DND-41 (cell line): ENCODE measurements around the gene GLRX.
"Not testable (repeated sequence)": the region's sequence is repeated elsewhere in the genome, so short reads cannot be mapped to it uniquely, and the experiment has no call there.

Experiments used
- ATAC-seq: fragments of 200-7000 bp; cut with Tn5 transposase; 3 replicates; pipeline ENCODE4 v1.9.1; 2021; ENCODE audit warnings: low read depth; ENCODE audit not compliant: insufficient read depth
- DNase-seq: peaks from one replicate; pipeline ENCODE4 v3.0.0-alpha.2; 2020
- H2AFZ ChIP-seq: 2 replicates; pipeline ENCODE4 v1.6.0; 2012; ENCODE audit warnings: low read depth, low read length
- H3K27ac ChIP-seq: 2 replicates; pipeline ENCODE4 v1.5.1; 2012; ENCODE audit warnings: low read length, inconsistent platforms
- H3K27me3 ChIP-seq: fragments of 200-600 bp; sonication (generic); 2 replicates; pipeline ENCODE4 v1.6.0; 2012; ENCODE audit warnings: low read length, mild to moderate bottlenecking, inconsistent platforms; ENCODE audit not compliant: insufficient read depth, poor library complexity
- H3K36me3 ChIP-seq: 2 replicates; pipeline ENCODE4 v1.5.1; 2012; ENCODE audit warnings: low read length, inconsistent platforms; ENCODE audit not compliant: insufficient read depth
- H3K4me1 ChIP-seq: 2 replicates; pipeline ENCODE4 v1.5.1; 2012; ENCODE audit warnings: mild to moderate bottlenecking, low read length; ENCODE audit not compliant: insufficient read depth
- H3K4me2 ChIP-seq: 2 replicates; pipeline ENCODE4 v1.6.0; 2012; ENCODE audit warnings: mild to moderate bottlenecking, moderate library complexity, low read length, inconsistent platforms; ENCODE audit not compliant: insufficient read depth
- H3K4me3 ChIP-seq, 2 experiments: fragments of 200-600 bp in 1 of 2; shearing (Covaris generic) in 1 of 2; 2 replicates each; pipeline ENCODE4 v1.5.1; 2012 to 2016; ENCODE audit warnings: inconsistent platforms in 2 of 2, low read length in 2 of 2, mild to moderate bottlenecking in 2 of 2, low read depth in 1 of 2, moderate library complexity in 1 of 2
- H3K79me2 ChIP-seq: 2 replicates; pipeline ENCODE4 v1.6.0; 2012; ENCODE audit warnings: low read length, inconsistent platforms; ENCODE audit not compliant: insufficient read depth
- H3K9ac ChIP-seq: 2 replicates; pipeline ENCODE4 v1.6.0; 2012; ENCODE audit warnings: low read depth, mild to moderate bottlenecking, inconsistent platforms, low read length, moderate library complexity
- H3K9me3 ChIP-seq: 2 replicates; pipeline ENCODE4 v1.5.1; 2012; ENCODE audit warnings: low read length, moderate library complexity, mild to moderate bottlenecking, inconsistent platforms; ENCODE audit not compliant: insufficient read depth, severe bottlenecking
- H4K20me1 ChIP-seq: 2 replicates; pipeline ENCODE4 v1.6.0; 2012; ENCODE audit warnings: low read length; ENCODE audit not compliant: insufficient read depth
- EZH2 ChIP-seq: IDR thresholded peaks from 3 replicates; pipeline ENCODE4 v1.6.1; 2012; ENCODE audit warnings: borderline replicate concordance, low read depth, mild to moderate bottlenecking, moderate library complexity, low read length, inconsistent platforms; ENCODE audit not compliant: severe bottlenecking
- TF ChIP-seq, protein P1 (sequence below): IDR thresholded peaks from 2 replicates; pipeline ENCODE4 v1.5.1; 2012; ENCODE audit warnings: borderline replicate concordance, low read length, moderate library complexity, mild to moderate bottlenecking; ENCODE audit not compliant: poor library complexity, severe bottlenecking; ENCODE audit errors: extremely low read depth

Gene GLRX

DNA sequence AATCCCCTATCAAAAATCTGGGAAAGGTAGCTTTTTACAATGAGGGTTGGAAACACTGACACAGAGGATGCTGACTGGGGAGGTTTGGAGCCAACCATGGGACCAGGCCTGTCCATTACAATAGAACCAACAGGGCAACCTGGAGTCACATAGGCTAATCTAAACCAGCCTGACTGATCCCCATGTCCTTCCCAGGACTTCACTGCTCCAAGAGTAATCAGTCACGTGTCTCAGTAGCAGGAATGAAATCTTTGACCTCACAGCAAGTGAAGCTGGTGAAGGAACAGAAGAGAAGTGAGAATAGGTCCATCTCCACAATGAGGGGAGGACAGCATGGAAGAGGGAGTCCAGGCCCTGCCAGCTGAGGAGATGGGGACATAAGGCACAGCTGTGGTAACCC lies 16.0 kb upstream of the GLRX start:
- no peaks in the 10 kb centered on the region for H3K9me3 ChIP-seq
- no peaks in the 10 kb centered on the region for H3K36me3 ChIP-seq
- no peak for ATAC-seq
- H3K4me1 ChIP-seq: peaks cover 41% of the 10 kb centered on the region
- H3K27me3 ChIP-seq: no peaks in the 10 kb centered on the region
- no peak for DNase-seq
- no peak overlapping the region for H2AFZ ChIP-seq
- H3K9ac ChIP-seq: no peak overlapping the region
- H3K27ac ChIP-seq: 0 out of 2 replicates have a peak overlapping the region, but pooled peaks have one; percentile 30
- peaks cover 5% of the 10 kb centered on the region for H3K79me2 ChIP-seq
- no peak overlapping the region for H3K4me2 ChIP-seq
- H3K4me3 ChIP-seq: no peak overlapping the region
- no peaks in the 10 kb centered on the region for H4K20me1 ChIP-seq
- no peak for TF ChIP-seq EZH2
- TF ChIP-seq, protein P1, sequence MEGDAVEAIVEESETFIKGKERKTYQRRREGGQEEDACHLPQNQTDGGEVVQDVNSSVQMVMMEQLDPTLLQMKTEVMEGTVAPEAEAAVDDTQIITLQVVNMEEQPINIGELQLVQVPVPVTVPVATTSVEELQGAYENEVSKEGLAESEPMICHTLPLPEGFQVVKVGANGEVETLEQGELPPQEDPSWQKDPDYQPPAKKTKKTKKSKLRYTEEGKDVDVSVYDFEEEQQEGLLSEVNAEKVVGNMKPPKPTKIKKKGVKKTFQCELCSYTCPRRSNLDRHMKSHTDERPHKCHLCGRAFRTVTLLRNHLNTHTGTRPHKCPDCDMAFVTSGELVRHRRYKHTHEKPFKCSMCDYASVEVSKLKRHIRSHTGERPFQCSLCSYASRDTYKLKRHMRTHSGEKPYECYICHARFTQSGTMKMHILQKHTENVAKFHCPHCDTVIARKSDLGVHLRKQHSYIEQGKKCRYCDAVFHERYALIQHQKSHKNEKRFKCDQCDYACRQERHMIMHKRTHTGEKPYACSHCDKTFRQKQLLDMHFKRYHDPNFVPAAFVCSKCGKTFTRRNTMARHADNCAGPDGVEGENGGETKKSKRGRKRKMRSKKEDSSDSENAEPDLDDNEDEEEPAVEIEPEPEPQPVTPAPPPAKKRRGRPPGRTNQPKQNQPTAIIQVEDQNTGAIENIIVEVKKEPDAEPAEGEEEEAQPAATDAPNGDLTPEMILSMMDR: no peak

- H3K4me1 ChIP-seq: peaks cover 41% of the 10 kb centered on the region
- no peak overlapping the region for H3K4me2 ChIP-seq
- H4K20me1 ChIP-seq: no peaks in the 10 kb centered on the region
- TF ChIP-seq EZH2: no peak
- TF ChIP-seq, protein P1: no peak
- ATAC-seq: no peak
- no peak for DNase-seq
- H3K9ac ChIP-seq: no peak overlapping the region
- H3K79me2 ChIP-seq: peaks cover 5% of the 10 kb centered on the region
- H3K27ac ChIP-seq: no peak overlapping the region
- no peaks in the 10 kb centered on the region for H3K27me3 ChIP-seq
- no peak overlapping the region for H2AFZ ChIP-seq
- no peak overlapping the region for H3K4me3 ChIP-seq
- H3K9me3 ChIP-seq: no peaks in the 10 kb centered on the region
- H3K36me3 ChIP-seq: no peaks in the 10 kb centered on the region
Observed at GRCh38 chr5:95838001-95838520, 15.5 kb upstream of the GLRX start.

DNA sequence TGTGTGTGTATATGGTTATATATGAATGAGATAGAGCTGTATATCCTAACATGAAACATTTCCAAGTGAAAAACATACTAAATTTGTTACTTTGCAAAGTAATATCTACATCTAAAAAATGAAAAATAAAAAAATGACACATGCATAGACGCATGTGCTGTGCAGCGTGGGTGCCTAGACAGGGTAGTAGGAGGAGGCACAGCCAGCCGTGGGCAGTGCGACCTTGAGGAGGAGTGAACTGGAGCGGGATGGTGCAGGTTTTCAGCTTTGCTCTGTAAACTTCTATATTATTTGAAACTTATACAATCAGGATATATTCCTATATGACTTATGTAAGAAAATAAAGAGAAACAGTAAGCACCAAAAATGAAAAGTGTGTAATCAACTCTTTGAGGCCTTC lies 15.0 kb upstream of the GLRX start:
- DNase-seq: no peak

DNA sequence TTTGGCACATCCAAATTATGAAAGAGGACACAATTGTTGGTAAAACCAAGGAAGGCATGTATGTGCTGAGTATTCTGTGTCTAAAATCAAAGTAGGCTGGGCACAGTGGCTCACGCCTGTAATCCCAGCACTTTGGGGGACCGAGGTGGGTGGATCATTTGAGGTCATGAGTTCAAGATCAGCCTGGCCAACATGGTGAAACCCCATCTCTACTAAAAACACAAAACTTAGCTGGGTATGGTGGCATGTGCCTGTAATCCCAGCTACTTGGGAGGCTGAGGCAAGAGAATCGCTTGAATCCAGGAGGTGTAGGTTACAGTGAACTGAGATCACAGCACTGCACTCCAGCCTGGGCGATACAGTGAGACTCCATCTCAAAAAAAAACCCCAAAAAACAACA lies 14.4 kb upstream of the GLRX start:
- H3K4me2 ChIP-seq, DNase-seq, ATAC-seq, H3K27me3 ChIP-seq, H3K36me3 ChIP-seq, H4K20me1 ChIP-seq, H3K4me3 ChIP-seq, H3K79me2 ChIP-seq, H3K9me3 ChIP-seq, H3K9ac ChIP-seq, H2AFZ ChIP-seq, H3K27ac ChIP-seq: not testable (repeated sequence)
- peaks cover 44% of the 10 kb centered on the region for H3K4me1 ChIP-seq

More for the DNA sequence above, 15.0 kb upstream of the GLRX start:
- no peak overlapping the region for H3K4me3 ChIP-seq
- TF ChIP-seq, protein P1: no peak
- TF ChIP-seq EZH2: no peak
- no peaks in the 10 kb centered on the region for H3K36me3 ChIP-seq
- H2AFZ ChIP-seq: no peak overlapping the region
- no peak overlapping the region for H3K4me2 ChIP-seq
- H3K9ac ChIP-seq: no peak overlapping the region
- peaks cover 5% of the 10 kb centered on the region for H3K79me2 ChIP-seq
- no peaks in the 10 kb centered on the region for H4K20me1 ChIP-seq
- H3K9me3 ChIP-seq: no peaks in the 10 kb centered on the region
- ATAC-seq: no peak
- H3K4me1 ChIP-seq: peaks cover 41% of the 10 kb centered on the region
- no peak overlapping the region for H3K27ac ChIP-seq
- no peaks in the 10 kb centered on the region for H3K27me3 ChIP-seq
